Ecto neural progenitor cell (in vitro differentiated cells): ENCODE measurements around the gene DYNC1H1.
"Not testable (repeated sequence)": the region's sequence is repeated elsewhere in the genome, so short reads cannot be mapped to it uniquely, and the experiment has no call there.

Source experiments
- DNase-seq: peaks from one replicate; pipeline ENCODE4 v3.0.0-alpha.2; 2018; ENCODE audit warnings: low spot score

The DYNC1H1 gene

DNA sequence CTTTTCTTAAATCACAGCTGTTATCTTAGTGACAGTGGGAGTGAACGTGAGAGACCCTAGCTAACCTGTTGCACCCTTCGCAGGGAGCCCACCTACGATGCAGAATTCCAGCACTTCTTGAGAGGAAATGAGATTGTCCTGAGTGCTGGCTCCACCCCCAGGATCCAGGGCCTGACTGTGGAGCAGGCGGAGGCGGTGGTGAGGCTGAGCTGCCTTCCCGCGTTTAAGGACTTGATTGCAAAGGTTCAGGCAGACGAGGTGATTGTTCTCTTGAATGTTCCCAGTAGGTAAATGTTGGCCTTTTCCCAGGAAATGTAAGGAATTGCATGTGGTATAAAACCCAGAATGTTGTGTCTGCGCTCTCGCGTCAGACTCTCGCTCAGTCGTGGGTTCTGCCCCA lies 75.8 kb downstream of the DYNC1H1 start:
- DNase-seq = no peak

DNA sequence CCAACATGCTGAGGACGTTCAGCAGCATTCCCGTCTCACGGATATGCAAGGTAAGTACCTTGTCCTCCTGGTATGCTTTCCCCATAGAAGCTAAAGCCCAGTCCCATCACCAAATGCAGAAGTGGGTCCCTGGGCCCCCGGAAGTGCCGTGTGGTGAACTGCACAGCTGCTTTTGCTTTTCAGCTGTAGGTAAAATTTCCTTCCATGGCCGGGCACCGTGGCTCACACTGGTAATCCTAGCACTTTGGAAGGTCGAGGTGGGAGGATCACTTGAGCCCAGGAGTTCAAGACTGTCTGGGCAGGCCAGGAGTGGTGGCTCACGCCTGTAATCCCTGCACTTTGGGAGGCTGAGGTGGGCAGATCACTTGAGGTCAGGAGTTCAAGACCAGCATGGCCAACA lies 78.3 kb downstream of the DYNC1H1 start:
- no peak for DNase-seq

DNA sequence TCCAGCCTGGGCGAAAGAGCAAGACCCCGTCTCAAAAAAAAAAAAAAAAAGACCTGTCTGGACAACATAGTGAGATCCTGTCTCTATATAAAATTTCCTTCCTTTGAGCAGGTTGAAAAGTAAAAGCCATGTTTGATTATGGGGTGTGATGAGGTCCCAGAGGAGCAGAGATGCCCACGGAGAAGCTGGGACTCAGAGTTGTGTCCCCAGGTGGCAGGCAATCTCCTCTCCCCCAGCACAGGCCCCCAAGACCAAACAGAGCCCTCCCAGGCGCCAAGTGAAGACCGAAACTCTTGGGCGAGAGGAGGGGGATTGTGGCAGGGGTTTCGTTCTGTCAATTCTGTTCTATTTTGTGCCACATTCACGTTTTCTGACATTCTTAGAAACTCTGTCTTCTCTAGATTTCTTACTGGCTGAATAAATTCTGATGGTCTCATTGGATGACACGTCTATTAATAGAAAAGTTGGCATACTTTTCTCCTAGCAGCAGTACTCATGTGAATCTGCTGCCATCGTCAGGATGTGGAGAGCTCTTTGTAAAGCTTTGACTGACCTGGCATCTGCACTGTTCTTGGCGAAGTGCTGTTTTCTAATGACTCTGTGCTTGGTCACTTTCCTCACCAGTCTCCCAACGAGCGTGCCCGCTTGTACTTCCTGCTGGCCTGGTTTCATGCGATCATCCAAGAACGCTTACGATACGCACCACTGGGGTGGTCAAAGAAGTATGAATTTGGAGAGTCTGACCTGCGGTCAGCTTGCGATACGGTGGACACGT lies 79.1 kb downstream of the DYNC1H1 start:
- DNase-seq = no peak

DNA sequence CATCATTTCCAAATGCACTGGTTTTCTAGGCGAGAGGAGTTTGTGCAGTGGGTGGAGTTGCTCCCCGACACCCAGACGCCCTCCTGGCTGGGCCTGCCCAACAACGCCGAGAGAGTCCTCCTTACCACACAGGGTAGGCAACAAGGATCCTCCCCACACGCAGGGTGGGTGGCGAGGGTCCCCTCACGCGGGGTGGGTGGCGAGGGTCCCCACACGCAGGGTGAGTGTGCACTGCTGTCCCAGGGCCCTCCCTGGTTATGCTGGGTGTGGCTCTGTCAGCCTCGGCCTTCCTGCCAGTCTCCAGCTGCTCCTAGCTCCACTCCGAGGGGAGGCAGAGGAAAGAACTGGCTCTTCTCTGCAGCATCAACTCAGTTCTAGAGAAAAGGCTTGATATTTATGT lies 80.2 kb downstream of the DYNC1H1 start:
- DNase-seq = no peak

DNA sequence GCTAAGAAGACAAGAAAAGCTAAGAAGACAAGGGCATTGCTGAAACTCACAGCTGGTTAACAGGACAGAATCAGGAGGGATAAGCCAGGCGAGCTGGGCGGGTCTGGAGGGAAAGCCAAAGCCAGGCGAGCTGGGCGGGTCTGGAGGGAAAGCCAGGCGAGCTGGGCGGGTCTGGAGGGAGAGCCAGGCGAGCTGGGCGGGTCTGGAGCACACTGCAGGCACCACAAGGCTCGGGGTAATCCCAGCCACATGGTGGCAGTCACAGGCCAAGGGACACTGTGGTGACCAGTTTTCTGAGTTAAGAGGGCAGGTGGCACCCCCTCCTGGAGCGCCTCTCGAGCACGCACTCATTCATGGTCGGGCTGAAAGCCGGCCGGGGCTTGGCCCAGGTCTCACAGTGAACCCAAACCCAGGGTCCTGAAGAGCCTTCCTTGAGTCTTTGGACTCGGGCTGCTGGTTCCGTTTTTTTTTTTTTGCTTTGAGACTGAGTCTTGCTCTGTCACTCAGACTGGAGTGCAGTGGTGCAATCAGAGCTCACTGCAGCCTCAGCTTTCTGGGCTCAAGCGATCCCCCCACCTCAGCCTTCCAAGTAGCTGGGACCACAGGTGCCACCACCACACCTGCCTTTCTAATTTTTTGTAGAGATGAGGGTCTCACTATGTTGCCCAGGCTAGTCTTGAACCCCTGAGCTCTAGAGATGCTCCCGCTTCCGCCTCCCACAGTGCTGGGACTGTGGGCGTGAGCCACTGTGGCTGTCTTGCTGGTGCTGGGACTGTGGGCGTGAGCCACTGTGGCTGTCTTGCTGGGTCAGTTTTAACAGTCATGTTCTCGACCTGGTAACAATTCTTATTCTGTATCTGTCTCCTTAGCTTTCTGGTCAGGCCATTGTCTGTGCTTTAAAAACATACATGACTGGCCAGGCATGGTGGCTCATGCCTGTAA lies 82.2 kb downstream of the DYNC1H1 start:
- peak; percentile 96 for DNase-seq

DNA sequence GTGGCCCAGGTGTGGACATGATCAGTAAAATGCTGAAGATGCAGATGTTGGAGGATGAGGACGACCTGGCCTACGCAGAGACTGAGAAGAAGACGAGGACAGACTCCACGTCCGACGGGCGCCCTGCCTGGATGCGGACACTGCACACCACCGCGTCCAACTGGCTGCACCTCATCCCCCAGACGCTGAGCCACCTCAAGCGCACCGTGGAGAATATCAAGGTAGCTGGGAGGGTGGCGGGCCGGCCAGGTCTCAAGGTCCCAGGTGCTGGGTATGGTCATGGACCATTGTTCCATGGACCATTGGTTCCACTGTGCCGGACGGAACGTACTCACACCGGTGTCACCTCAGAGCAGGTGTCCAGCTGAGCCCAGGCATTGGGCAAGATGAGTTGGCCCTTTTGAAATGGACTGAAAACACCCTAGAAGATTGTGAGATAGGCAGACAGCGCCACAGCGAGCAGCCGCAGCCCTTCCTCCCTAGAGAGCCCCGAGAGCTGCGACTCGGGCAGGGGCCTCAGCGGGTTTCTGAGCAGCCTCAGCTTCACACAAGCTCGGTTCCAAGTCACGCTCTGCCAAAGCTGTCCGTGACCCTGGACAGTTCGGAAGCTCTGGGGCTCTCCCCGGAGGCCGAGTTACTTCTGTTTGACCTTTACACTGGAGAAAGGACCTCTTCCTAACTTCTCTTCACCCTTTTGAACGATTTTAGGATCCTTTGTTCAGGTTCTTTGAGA lies 83.6 kb downstream of the DYNC1H1 start:
- DNase-seq = no peak

DNA sequence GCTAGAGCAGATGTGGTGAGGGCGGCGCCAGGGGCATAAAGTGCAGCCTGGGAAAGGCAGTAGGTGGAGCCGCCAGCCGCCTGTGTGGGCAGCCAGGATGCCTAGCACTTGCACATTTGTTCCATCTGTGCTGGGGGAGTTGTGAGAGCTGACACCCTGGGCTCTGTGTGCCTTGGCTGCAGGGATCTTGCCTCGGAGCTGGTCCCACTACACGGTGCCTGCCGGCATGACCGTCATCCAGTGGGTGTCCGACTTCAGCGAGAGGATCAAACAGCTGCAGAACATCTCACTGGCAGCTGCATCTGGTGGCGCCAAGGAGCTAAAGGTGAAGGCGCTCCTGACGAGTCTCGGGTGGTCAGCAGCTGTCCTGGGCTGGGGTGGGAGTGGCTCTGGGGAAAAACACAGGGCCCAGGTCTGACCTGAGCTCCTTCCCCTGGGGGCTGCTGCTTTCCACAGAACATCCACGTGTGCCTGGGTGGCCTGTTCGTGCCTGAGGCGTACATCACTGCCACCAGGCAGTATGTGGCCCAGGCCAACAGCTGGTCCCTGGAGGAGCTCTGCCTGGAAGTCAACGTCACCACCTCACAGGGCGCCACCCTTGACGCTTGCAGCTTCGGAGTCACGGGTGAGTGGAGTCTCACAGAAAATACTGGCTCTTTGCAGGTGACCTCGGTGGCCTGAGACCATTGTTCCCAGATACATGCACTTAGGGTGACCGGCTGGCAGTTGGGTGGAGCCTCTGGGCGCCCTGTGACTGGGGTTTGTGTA lies 85.1 kb downstream of the DYNC1H1 start:
- DNase-seq = no peak

DNA sequence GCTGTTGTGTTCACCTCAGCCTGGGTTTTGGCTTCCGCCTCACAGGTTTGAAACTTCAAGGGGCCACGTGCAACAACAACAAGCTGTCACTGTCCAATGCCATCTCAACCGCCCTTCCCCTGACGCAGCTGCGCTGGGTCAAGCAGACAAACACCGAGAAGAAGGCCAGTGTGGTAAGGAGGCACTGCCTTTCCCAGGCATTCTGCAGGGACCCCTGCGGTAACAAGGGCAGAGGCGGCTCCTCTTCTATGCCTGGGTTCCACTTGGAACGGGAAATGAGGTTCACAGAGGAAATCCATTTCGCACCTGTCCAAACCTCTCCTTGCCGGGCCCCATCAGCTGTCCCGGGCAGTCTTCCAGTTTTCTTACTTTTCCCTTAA lies 85.6 kb downstream of the DYNC1H1 start:
- no peak for DNase-seq

DNA sequence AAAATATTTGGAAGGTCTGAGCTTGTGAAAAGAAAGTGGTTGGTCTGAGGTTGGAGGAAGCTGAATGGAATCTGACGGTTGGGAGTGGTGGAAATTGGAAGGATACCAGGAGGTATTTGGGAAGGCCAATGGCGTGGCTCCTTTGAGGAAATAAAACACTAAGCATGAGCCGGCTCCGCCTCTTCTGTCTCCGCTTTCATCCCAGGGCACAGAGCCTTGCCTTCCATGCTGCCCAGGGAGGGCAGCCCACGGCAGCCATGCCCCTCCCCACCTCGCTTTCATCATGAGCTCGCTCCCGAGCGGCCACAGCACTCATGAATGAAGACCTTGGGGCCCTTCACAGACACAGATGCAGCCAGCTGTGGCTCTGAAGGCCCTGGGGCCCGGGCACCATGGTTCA lies 86.3 kb downstream of the DYNC1H1 start:
- no peak for DNase-seq

DNA sequence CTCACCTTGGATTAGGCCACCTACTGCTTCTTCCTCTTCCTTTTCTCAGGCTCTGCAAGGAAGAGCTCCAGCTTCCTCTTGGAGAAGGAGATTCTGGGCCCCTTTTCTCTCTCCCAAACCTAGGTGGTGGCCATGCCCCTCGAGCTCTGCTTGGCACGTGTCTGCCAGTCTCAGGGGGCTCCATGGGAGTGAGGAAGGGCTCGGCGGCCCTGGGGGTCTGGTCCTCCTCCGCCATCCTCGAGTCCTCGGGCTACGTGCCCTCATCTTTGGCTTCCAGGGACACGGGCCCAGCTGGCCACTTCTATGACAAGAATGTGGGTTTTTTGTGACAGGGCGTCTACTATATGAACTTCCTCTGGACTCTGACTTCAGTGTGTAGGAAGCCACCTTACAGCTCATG lies 88.1 kb downstream of the DYNC1H1 start:
- no peak for DNase-seq

DNA sequence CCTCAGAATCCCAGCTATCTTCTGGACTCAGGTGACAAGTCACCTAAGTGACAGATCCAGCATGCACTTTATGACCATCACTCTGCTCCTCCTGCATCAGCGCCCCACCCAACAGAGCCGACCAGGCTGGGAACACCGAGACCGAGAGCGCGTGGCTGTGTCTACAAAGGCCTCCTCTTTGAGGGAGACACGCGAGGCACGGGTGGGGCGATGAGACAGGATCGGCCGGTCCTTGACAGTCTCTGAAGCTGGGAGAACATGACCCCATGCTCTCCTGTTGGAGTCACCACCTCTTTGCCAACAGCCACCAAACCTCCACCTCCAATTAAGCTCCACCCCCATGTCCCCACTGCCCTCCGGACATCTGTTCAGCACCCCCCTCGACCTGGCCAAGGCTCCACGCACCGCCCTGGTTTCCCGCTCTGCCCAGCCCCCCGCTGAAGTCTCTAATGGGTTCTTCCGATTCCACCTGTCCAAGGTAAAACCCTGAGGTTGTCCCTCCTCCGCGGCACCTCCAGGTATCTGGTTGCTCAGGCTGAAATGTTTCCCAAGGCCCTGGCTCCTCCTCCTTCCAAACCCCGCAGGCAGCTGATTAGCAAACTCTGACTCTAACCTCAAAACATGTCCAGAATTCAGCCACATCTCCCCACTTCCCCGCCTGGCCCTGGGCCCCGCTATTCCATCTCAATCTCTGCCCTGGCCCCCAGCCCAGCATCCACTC lies 91.0 kb downstream of the DYNC1H1 start:
- DNase-seq = no peak

DNA sequence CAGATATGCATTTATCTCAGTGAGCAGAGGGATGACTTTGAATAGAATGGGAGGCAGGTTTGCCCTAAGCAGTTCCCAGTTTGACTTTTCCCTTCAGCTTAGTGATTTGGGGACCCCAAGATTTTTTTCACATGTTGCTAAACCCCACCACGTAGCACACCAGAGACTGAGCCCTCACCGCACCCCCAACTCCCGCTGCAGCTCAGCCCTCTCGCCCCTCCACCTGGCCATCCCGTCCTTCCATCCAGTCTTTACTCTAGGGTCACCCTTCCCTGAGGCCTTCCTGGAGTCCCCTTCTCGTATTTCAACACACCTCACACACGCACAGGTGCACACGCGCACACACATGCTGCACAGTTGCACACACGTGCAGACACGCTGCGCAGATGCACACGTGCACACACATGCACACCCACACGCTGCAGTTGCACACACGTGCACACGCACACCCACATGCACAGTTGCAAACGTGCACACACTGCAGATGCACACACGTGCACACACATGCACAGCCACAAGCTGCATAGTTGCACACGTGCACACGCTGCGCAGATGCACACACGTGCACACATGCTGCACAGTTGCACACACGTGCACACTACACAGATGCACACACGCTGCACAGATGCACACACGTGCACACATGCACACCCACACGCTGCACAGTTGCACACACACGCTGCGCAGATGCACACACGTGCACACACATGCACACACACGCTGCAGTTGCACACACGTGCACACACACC lies 92.5 kb downstream of the DYNC1H1 start:
- no peak for DNase-seq

DNA sequence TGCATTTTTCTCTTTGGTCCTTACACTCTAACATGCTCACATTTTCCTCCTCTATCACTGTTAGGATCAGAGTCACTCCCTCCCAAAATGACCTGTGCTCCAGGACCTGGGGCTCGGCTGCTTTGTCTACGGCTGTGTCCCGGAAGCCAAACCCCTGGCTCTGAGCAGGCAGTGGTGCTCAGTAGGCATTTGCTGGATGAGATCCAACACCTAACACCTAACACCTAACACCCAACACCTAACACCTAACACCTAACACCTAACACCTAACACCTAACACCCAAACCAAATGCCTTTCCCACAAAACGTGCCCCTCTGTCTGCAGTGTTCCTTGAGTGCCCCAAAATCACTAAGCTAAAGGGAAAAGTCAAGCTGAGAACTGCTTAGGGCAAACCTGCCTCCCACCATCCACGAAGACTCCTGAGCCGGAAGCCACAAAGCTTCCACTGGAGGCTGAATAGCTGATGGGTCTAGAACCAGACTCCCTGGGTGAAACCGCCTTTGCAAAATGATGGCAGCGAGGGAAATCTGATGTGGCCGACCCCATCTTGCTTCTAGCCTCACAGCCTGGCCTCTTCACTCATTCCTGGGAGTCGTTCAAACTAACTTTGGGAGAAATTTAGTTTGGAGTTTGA lies 93.2 kb downstream of the DYNC1H1 start:
- DNase-seq = no peak

DNA sequence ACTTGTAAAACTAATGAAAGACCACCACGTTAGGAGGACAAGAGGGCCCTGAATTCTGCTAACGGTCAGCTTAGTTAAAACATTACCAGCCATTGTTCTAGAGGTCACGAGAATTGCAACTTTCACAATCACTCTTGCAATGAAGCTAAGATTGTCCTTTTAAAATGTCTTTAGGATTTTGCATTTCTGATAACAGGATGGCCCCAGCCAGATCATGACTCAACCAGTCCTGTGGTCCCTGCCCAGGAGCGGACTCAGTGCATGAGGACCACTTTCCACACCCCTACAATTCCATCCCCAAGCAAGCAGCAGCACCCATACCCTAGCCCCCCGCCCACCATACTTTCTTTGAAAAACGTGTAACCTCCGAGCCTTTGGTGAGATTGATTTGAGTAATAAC lies 93.8 kb downstream of the DYNC1H1 start:
- DNase-seq = no peak

DNA sequence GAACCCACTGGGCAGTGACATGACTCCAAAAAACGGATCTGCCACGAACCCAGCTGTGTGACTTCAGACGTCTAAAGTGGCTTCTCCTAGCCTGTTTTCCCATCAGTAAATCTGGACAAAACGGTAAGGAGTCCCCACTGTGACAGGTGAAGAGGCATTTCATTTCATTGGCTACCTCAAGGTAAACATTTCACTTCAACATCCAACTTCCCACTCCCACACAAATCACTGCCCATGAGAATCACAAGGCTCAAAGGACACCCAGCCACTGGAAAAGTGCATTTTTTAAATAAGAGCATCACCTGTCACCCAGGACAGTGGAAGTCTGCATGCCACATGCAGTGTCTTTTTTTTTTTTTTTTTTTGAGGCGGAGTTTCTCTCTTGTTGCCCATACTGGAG lies 94.6 kb downstream of the DYNC1H1 start:
- no peak for DNase-seq

DNA sequence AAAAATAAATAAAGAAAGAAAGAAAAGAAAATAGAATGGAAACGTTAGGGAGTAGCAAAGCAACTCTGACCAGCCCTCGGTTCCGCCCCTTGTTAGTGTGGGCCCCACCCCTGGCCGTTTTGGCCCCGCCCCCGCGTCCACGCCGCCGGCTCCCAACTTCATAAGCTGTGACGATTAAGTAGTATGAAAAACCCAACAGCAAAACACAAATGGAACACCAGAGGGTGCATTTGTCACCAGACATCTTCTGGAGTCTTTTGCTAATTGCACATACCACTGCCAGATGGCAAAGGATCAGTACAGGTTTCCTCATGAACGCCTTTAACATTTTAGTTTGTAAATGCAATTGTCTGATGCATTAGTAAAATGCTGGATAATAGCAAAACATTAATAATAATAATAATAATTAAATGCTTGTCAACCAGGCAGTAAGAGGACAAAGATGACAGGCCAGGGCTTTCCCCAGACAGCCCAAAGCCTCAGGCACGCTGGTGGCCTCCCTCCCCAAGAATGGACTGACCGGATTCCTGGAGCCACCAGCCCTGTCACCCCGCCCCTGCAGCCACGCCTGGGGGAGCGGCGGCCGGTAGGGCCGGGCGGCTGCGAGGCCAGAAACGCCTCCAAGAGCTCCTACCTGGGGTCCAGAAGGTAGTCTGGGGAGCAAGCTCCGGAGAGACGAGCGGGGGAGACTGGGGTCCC lies 98.9 kb downstream of the DYNC1H1 start:
- DNase-seq = peak; percentile 77

DNA sequence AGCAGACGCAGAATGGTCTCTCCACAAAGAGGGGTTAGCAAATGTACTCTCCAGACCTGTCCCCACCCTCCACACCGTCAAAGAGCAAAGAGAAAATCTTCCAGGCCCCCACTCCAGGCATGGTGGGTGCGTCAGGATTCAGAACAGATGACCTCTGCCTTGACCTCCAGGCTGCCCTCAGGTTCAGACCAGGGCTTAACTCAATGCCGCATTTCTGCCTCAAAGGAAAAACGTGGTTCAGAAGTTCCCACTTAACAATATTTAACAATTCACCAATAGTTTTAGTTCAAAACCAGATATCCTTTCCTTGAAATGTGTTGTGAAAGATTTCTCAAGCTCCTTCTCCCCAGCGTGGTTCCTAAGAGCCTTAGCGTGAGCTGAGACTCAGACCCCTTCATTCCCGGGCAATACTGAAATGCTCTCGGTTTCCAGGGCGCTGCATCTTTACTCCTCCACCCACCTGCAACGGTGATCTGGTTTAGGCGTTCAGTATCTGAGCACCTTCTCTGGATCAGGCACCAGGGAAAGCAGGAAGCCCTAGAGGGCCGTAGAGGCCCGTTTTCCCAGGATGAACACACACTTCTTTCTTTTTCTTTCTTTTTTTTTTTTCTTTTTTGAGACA lies 99.5 kb downstream of the DYNC1H1 start:
- DNase-seq = no peak

DNA sequence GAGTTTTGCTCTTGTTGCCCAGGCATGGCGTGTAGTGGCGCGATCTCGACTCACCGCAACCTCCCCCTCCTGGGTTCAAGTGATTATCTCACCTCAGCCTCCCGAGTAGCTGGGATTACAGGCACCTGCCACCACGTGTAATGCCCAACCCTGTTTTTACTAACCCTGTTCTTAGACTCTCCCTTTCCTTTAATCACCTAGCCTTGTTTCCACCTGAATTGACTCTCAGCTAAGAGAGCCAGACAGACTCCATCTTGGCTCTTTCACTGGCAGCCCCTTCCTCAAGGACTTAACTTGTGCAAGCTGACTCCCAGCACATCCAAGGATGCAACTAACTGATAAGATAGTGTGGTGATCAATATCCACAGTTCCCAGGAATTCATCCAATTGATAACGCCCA lies 100.2 kb downstream of the DYNC1H1 start:
- DNase-seq = not testable (repeated sequence)

DNA sequence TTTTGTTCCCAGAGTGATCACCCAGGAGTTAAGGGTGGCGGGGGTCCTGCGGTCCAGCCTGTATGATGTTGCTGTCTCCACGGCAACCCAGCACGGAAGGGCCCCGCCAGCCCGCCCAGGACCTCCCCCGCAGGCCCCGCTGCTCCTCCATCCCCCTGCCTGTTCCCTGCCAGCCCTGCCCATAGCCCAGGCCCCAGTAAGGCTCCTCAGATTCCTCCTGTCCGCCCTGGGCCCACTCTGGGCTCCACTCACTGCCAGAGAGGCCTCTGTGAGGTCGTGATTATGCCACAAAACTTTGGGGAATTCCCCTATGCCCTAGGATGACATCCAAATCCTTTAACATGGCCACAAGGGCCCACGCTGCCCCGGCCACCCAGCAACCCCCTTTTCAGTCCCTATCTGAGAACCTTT lies 101.7 kb downstream of the DYNC1H1 start:
- no peak for DNase-seq
